GM18861 (cell line): ENCODE data around the gene KIF24.
"Not testable (repeated sequence)": the region's sequence is repeated elsewhere in the genome, so short reads cannot be mapped to it uniquely, and the experiment has no call there.

Experiments
- ATAC-seq: cut with Tn5 transposase; IDR thresholded peaks from one replicate; pipeline ENCODE4 v1.9.1; 2021; ENCODE audit not compliant: unreplicated experiment

KIF24 gene

GRCh38 chr9:34363619-34364351 lies 34.7 kb upstream of the KIF24 start:
- ATAC-seq = no peak

DNA sequence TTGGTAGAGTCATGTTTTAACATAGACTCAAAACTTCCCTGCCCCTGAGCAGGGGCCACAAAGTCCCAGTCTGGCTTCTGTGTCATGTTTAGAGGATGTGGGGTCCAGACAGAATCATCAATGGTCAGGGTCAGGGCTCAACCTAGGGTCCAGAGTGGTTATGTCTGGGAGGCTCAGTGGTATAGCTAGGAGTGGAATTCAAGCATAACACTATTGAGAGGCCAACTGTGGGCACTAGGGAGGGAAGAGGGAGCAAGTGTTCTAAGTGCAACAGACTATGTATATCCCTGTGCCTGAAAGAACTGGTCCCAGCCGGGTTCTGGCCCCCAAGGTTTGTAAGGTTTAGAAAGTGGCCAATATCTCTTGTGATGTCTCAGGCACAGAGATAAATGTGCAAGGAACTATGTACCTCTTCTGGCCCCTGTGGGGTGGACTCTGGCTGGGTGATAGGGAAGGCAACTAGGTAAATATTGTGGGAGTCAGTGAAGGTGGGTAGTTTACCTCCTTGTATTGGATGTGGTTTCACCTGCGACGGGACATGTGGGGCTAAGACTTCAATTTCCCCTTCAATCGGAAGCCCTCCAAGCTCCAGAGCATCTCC lies 33.6 kb upstream of the KIF24 start:
- no peak for ATAC-seq

GRCh38 chr9:34352957-34353356 lies 23.9 kb upstream of the KIF24 start:
- not testable (repeated sequence) for ATAC-seq

- not testable (repeated sequence) for ATAC-seq
These were observed 23.1 kb upstream of the KIF24 start for GRCh38 chr9:34352122-34352652.

- no peak for ATAC-seq
These were observed 20.3 kb upstream of the KIF24 start for GRCh38 chr9:34349324-34349723.

- no peak for ATAC-seq
These were observed 18.7 kb upstream of the KIF24 start for GRCh38 chr9:34347800-34348158.

DNA sequence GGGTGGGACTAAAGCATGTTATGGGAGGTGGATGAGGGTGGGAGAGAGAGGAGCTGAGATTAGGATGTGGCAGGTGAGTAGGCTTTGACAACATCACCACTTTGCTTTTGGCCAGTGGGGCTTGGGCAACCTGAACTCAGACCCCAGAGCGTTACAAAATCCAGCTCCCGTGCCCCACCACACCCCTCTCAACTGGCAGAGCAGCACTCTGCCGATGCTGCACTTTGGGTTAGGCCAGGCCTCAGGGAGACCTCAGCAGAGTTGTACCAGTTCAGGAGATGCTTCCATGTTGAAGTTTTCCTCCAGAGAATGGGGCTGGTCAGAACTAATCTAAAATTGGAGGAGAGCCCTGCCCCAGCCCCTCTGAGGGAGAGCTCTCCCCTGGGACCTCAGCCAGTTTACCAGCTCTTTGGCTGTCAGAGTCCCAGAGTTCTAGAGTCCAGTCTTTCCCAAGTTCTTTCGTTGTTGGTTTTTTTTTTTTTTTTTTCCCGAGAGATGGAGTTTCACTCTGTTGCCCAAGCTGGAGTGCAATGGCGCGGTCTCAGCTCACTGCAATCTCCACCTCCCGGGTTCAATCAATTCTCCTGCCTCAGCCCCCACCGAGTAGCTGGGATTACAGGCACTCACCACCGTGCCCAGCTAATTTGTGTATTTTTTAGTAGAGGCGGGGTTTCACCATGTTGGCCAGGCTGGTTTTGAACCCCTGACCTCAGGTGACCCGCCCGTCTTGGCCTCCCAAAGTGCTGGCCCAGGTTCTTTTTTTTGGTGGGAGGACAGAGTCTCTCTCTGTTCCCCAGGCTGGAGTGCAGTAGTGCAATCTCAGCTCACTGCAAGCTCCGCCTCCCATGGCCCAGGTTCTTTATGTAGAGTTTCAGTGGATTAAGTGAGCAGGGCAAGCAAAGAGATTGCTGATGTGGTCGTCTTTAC lies 18.1 kb upstream of the KIF24 start:
- no peak for ATAC-seq

- ATAC-seq = no peak
These were observed 14.5 kb upstream of the KIF24 start for GRCh38 chr9:34343605-34344004.

DNA sequence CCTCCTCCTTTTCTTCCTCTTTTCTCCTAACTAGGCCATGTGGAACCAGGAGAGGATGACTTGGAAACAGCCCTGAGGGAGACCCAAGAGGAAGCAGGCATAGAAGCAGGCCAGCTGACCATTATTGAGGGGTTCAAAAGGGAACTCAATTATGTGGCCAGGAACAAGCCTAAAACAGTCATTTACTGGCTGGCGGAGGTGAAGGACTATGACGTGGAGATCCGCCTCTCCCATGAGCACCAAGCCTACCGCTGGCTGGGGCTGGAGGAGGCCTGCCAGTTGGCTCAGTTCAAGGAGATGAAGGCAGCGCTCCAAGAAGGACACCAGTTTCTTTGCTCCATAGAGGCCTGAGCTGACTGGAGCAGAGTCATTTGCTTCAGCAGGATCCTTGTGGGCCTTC lies 14.0 kb upstream of the KIF24 start:
- no peak for ATAC-seq

DNA sequence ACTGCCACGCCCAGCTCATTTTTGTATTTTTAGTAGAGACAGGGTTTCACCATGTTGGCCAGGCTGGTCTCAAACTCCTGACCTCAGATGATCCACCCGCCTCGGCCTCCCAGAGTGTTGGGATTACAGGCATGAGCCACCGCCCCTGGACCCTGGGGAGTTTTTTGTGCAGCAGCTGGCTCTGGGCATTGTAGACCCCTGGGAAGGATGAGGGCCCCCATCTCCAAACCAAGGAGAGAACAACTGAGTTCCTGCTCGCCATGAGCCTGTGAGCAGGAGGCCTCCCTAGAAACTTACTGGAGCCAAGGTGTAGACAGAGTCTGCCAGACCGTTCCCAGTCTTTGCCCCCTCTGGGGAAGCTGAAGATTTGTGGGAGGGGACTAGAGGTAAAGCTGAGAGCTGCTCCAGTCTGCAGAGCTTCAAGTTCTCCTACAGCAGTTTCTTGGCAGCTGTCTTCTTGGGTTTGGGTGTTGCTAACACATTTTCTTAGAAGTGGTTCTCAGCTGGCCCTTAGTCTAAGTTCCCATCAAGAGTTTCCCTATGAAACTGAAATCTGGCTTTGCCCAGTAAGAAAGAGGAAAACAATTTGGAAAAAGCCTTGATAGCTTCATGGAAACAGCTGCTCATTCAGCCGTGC lies 12.7 kb upstream of the KIF24 start:
- ATAC-seq = no peak

- no peak for ATAC-seq
These were observed 9.8 kb upstream of the KIF24 start for GRCh38 chr9:34338665-34339385.

DNA sequence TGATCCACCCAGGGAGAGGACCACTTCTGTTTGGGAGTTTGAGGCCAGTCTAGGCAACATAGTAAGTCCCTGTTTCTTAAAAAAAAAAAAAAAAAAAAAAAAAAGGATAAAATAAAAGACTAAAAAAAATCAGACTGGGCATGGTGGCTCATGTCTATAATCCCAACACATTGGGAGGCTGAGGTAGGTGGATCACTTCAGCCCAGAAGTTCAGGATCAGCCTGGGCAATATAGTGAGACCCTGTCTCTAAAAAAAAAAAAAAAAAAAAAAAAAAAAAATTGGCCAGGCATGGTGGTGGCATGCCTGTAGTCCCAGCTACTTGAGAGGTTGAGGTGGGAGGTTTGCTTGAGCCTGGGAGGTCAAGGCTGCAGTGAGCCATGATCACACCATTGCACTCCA lies 9.0 kb upstream of the KIF24 start:
- ATAC-seq = not testable (repeated sequence)

DNA sequence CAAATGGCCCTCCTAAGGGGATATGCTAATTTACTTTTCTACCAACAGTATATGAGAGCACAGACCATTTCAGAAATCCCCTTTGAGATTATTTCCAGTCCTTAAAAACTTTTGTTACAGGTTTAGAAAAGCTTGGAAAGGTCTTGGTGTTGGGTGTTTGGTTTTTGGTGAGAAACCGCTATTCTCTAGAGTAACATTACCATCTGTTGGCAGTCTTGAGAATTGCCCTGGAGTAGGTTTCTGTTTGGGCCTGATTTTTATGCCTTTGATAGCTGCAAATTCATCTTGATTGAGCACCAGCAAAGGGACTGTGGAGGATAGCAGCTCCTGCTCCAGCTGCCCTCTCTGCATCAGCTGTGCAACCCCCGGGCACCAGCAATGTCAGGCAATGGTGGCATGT lies 8.3 kb upstream of the KIF24 start:
- ATAC-seq = no peak

- ATAC-seq = no peak
These were observed 6.3 kb upstream of the KIF24 start for GRCh38 chr9:34335376-34335775.

DNA sequence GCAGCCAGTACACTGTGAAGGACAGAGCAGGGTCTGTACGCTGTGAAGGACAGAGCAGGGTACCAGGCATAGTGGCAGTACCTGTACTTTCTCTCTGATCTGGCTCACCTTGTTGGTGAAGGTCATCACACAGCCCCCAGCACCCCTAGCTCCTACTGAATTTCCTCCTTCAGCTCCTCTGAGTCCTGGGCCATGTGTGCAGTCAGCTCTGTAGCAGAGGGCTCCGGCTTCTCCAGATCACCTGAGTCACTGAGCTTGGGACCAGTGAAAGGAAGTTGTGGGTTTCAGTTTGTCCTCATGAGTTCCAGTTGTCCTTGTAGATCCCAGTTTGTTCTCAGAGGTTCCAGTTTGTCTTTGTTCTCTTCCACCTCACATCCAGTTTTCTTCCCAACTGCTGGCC lies 5.8 kb upstream of the KIF24 start:
- ATAC-seq = no peak

- ATAC-seq = no peak
These were observed 5.3 kb upstream of the KIF24 start for GRCh38 chr9:34334337-34334824.

DNA sequence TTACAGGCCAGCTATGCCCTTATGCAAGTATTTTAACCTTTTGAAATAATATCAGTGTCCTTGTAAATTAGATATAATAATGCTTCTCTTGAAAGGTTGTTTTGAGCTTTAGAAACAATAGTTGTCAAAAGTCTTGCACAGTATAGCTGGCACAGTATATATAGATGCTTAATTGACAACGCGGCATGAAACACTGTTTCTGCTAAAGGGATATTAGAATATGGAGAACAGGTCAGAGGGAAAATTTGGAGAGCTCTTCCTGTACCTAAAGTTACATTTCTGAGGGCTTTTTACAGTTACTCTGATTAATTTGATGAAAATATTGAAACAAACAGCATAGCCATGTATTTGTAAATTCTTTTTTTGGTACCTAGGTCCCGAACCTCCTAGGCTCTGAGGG lies 4.8 kb upstream of the KIF24 start:
- ATAC-seq = no peak

- ATAC-seq = no peak
These were observed 3.3 kb upstream of the KIF24 start for GRCh38 chr9:34332076-34332964.

- no peak for ATAC-seq
These were observed 2.1 kb upstream of the KIF24 start for GRCh38 chr9:34331196-34331595.
